HG03558 (cell line): ENCODE data around the gene RALGAPA2.
"Not testable (repeated sequence)": the region's sequence is repeated elsewhere in the genome, so short reads cannot be mapped to it uniquely, and the experiment has no call there.

ENCODE experiments used
- ATAC-seq: cut with Tn5 transposase; IDR thresholded peaks from one replicate; pipeline ENCODE4 v1.9.1; 2021; ENCODE audit warnings: moderate number of reproducible peaks; ENCODE audit not compliant: unreplicated experiment; ENCODE audit errors: extremely low read depth

RALGAPA2 gene

GRCh38 chr20:20363799-20364592 lies 348.4 kb downstream of the RALGAPA2 start:
- ATAC-seq = no peak

- no peak for ATAC-seq
Observed at GRCh38 chr20:20363434-20363798, 349.0 kb downstream of the RALGAPA2 start.

- no peak for ATAC-seq
Observed at GRCh38 chr20:20362774-20363433, 349.5 kb downstream of the RALGAPA2 start.

GRCh38 chr20:20360464-20360863 lies 352.0 kb downstream of the RALGAPA2 start:
- ATAC-seq = no peak

- ATAC-seq = no peak
Observed at GRCh38 chr20:20359628-20360027, 352.8 kb downstream of the RALGAPA2 start.

GRCh38 chr20:20358801-20359200 lies 353.6 kb downstream of the RALGAPA2 start:
- ATAC-seq = no peak

GRCh38 chr20:20355503-20355902 lies 356.9 kb downstream of the RALGAPA2 start:
- not testable (repeated sequence) for ATAC-seq

- ATAC-seq = no peak
Observed at GRCh38 chr20:20353576-20353975, 358.9 kb downstream of the RALGAPA2 start.

- no peak for ATAC-seq
Observed at GRCh38 chr20:20344476-20344875, 368.0 kb downstream of the RALGAPA2 start.

- ATAC-seq = no peak
Observed at GRCh38 chr20:20343932-20344331, 368.5 kb downstream of the RALGAPA2 start.
